Frontal cortex (tissue), 4 donors: ENCODE measurements around the gene ROGDI. TPM values are rescaled to one million over a fixed set of nuclear protein-coding genes. Genes with fewer than 3 reads are reported as not detected.

Experiments
- DNase-seq, 2 donors: peaks; one replicate each; pipeline ENCODE4 v3.0.0; 2012; ENCODE audit warnings: low spot score in 2 of 2
- FAIRE-seq: peaks from 2 replicates; lab custom pipeline; 2012; peaks lifted over from hg19 to GRCh38; lab: Jason Lieb, UNC
- total RNA-seq: library from RNA; depleted of rRNA; stranded (reverse); fragments of >200 nt; gene quantifications from one replicate; pipeline ENCODE4 v1.2.3, GENCODE V29; 2014
- donor health status: control.
- donor health status: control.
- donor health status: control.

ROGDI gene
- total RNA-seq, 1 donor from 2014 or later = 45.7 TPM

DNA sequence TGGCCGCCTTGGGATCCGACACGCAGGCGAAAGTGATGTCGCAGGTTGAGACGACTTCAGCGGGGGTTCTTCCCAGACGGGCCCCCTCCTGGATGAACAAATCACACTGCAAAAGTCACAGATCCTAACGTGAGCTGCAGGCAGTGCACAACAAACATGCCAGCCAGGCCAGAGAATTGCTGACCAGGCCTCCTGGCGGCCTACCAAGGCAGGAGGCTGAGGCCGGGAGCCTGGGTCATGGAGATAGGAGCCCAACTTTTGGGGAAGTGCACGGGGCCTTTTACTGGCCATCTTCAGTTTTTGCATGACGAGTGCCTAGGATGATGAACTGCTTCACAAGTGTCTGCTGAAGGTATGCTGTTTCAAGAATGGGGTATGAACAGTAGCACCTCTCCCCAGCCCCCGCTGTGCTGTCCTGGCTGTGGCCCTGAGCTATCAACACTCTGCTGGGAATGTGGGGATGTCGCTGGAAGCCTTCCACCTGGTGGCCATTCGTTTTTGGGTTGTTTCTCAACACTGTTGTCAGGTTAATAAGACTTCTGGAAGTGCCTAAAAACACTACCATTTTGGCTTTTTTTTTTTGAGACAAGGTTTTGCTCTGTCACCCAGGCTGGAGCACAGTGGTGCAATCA is 12.2 kb upstream of the ROGDI start:
- DNase-seq (no peak), FAIRE-seq (no peak)

DNA sequence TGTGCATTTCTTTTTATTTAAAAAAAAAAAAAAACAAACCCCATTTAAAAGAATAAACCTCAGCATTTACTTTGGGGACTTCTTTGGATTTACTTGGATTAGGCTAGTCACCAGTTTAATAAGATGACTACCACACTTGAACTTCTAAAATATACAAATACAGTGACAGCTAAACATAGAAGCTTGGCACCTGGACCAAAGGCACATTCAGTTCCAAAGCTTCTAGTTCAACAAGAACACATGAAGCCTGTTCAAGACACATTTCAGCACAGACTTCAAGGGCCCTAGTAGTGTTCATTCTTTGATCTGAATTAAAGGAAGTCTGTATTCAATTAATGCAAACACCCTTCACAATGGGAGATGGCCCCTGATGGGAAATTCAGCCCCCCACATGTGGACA is 11.6 kb upstream of the ROGDI start:
- FAIRE-seq = no peak
- no peak for DNase-seq

DNA sequence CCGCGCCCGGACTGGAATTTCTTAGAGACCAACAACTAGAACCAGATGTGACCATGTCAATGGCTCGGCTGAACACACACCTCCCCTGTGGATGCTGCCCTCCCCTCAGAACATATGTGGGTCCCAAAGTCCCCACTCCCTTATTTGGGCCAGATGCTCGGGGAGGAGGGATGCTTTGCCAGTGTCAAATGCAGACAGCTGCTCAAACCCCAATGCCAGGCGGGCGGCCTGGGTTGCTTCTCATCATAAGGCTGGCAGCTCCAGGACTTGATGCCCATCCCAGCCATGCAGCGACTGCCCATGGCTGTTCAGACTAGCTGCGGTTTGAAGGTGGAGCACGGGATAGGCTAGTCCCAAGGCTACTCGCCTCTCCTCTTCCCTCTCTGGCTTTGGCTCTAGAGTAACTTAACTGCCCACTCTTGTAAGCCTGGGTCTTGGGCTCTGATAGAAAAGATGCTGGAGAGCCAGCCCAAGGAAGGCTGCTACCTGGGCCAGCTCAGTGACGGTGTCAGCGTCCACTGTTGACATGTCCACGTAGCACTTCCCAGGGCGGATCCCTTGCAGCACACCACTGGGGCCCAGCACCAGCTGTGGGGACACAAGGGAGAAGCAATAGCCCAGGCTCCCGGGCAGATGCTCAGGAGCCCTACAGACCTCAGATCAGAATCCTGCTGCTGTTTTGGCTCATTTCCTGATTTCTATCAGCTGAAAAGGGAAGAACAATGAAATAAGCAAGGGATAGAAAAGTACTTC is 11.0 kb upstream of the ROGDI start:
- DNase-seq (no peak), FAIRE-seq (no peak)

DNA sequence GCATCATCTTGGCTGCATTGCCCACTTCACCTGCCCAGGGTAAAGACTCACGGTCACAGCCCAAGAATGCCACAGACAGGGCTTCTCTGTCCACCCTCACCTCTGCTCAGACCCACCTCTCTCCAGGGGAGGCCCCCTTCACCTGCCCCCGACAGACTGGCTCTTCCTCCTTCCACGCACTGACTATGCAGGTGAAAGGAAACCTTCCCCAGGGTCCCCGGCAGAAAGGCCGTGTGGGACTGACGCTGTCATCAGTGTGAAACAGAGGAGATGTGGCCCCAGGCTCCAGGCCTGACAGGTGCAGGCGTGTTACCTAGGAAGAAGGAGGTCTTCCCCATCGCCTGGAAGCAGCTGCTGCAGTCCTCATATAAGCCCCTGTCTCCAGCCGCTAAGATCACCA is 9.3 kb upstream of the ROGDI start:
- no peak for FAIRE-seq

DNA sequence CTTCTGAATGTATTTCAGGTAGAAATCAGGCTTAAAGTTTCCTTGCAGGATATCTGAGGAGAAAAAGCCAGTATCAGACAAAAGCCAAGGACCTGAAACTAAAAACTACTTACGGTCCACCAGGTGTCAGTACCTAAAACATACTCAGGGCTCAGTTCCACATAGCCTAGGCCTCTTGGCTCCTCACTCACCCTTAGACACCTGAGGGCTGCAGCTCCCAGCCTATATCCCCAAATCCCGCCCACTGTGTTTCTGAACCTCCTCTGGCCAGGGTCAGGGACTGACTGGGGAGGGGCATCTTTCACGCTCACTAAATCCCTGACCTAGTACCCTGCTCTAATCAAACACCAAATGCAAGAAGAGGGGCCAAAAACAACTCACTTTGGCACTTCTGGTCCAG is 8.8 kb upstream of the ROGDI start:
- FAIRE-seq (no peak), DNase-seq (no peak)

More for the DNA sequence above, 9.3 kb upstream of the ROGDI start:
- no peak for DNase-seq

DNA sequence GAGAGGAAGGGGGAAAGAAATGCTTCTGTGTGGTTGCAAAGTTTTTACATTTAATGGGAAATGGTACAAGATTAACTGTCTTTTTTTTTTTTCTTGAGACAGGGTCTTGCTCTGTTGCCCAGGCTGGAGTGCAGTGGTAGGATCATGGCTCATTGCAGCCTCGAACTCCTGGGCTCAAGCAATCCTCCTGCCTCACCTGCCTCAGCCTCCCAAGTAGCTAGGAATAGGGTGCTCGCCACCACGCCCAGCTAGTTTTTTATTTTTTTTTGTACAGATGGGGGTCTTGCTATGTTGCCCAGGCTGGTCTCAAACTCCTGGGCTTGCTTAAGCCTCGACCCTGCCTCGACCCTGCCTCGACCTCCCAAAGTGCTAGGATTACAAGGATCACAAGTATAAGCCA is 3.8 kb upstream of the ROGDI start:
- FAIRE-seq (no peak), DNase-seq (no peak)

DNA sequence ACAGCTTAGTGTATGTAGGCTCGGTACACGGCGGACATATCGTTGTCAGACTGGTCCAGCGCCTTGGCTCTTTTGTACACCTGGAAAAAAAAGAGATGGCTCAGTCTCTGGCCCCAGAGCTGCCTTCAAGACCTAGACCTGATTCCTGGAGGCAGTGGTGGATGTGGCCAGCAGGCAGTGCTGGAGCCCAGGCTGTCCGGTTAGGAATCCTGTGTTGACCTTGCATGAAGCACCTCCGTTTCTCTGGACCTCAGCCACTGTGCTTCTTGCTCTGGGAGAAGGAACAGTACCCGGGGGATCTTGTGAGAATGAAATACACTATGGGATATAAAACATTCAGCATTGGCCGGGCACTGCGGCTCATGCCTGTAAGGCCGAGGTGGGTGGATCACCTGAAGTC is 2.8 kb upstream of the ROGDI start:
- DNase-seq = no peak
- no peak for FAIRE-seq

DNA sequence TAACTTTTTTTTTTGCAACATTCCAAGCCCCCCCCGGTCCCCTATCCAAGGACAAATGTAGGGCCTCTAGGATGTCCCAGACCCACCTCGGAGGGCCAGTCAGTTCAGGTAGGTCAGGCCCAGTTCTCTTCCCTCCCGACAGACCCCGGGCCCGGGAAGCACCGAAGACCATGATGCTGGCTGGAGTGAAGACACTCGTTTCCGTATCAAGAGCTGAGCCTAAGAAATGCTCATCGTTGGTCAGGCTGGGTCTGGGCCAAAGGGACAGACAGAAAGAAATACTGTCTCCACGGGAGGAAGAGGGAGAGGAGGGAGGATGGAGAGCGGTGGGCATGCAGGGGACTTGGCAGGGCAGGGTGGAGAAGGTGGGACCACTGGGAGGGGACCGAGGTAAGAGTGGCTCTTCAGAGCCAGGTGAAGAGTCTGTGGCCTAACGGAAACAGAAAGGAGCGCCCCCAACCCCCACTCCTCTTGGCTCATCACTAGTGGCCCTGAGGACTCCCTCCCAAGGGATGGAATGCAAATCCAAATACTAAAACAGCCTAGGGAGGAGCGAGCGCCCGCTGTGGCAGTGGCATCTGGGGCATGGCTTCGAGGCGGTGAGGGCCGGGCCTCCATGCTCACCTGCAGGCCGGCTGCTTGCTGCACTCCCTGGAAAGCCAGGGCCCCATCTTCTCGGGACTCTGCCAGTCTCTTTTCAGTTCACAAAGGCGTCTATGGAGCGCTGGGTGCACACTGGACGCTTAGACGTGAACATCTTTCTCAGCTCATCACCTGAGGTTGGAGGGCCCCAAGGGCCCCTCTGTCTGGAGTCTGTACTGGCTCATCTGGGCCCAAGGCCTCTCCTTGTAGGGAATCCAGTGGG is 1.7 kb upstream of the ROGDI start:
- FAIRE-seq (no peak), DNase-seq (no peak)

DNA sequence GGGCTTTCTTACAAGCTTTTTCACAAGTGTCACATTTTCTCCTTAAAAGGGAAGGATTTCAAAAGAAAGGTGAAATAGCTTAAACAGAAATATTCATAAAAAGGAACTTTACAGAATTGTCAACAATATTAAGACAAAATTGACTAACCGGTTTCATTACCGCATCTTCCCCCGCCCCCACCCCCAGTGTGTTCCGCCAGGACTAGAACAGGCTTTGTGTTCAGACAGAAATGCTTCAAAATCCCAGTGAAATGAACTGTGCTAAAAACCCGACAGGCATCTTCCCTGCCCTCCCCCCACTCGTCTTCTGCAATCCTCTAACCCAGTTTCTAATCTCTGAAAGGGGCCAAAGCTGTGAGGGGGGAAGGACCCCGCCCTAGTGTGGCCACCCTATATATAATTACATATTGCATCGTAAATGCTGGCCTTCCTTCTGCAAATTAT is 990 bp upstream of the ROGDI start:
- DNase-seq = no peak

DNA sequence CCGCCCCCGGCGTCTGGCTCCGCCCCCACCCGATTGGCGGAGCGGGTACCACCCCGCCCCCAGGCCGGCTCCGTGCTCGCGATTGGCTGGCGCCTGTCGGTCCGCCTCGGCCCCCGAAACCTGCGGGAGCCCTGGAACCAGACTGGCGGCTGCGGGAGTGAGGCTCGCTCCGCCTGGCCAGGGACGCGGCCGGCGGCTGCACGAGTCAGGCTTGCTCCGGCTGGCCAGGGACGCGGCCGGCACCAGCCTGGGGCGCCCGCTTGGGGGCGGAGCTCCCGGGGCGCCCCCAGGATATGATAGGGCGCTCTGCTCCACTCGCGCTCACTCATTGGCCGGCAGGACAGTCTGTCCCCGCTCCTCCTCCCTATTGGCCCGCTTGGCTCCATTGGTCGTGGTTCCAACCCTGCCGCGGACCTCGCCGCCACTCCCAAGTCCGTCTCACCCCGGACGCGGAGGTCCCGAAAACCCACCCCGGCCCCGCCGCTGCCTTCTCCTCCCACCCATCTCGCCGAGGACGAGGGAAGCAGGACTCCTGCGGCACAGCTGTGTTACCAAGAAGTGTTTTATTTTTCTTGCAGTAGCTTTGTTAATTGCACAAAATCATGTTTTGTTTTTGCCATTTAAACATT is 340 bp upstream of the ROGDI start:
- FAIRE-seq (no peak), DNase-seq (peak; percentile 95 to 96)

More for the DNA sequence above, 990 bp upstream of the ROGDI start:
- FAIRE-seq = no peak

DNA sequence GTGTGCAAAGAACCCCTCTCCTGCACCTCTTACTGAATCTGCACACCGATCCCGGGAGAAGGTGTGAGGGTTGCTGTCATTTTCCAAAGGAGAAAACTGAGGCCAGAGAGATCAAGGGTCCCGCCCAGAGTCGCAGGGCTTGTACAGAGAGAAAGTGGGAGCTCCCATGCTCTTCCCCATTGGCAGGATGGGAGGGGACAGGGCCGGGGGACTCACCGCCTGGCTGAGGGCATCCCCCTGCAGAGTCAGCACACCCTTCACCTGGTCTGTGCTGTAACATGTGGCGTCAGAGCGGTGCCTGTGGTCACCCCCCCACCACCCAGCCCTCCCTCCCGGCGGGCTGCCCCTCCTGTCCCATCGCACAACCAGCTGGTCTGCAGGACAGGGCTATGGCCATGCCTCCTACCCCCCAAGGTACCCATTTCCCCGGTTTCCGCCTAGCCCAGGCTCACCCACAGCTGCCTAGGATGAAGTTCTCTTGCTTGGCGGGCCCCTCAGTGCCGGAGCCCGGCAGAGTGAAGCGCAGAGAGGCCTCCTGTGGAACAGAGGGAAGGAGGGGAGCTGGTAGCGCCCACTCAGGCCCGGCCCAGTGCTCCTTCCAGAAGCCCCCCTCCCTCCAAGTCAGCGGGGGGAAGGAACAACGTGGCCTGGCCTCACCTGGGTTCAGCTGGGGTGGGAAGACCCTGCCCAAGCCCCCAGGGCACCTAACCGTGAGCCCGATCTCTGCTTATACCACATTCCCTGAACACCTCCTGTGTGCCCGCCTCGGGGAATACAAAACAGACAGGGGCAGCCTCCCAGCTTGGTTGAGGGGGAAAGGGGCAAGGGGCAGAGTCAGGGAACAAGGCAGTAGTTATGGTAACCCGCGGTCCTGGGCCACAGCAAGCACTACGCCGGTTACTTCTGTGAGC is 1.1 kb downstream of the ROGDI start:
- FAIRE-seq = no peak
- peak in 1 of 2 donors; percentile 32 for DNase-seq

DNA sequence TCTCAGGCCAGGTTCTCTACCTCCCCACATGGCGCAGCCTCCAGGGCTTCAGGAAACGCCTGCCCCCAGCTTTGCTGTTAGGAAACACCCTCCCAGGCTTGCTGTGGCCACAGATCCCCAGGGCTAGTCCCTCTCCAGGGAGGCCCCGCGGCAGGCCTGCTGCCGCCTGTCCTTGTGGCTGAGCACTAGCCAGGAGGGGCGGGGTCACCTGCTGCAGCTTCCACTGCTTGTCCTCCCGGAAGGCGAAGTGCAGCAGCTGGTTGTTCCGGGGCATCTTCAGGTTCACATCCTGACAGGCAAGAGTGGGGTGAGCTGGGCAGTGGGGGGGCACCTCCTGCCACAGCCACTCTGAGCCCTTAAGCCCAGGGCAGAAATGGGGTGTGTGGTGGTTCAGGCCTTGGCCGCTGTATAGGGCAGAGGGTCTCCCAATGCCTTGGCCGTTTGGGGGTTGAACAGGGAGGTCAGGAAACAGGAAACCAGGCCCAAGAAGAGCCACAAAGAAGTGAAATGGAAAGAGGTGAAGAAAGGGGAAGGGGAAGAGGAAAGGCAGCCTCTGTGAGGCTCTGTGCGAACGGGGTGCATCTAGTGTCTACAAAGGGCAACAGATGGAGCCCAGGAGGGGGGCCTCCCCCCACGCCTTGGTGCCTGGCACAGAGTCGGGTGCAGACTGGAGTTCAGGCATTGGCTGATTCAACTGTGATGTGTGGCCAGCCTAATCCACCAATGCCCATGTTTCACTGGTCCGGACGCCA is 2.0 kb downstream of the ROGDI start:
- DNase-seq = peak; percentile 56 to 72
- no peak for FAIRE-seq

DNA sequence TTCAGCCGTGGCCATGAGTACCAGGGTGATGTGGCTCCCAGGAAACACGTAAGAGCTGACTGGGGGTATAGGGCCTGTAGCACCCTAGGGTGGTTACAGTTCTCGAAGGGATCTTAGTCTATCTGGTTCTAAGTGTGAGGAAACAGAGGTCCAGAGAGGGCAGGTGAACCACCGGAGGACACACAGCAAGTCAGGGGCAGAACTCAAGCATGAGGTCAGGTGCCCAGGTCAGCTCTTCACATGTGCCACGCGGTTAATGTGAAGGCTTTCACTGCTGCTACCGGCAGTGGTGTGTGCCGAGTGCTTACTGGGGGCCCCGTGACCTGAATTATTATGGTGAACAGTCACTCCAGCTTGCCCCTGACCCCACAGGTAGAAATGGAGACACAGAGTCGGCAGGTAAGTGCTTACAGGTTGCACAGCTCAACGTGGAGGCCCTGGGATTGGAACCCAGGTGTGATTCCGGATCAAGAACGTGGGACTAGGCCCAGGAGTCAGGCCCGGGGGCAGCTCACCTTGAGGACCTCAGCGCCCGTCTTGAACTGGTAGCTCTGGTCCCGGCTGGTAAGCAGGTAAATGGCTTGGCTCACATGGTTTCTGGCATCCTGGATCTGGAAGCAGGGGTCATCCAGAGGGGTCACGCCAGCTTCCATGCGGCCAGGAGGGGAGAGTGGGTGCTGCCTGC is 3.1 kb downstream of the ROGDI start:
- DNase-seq = no peak
- no peak for FAIRE-seq

DNA sequence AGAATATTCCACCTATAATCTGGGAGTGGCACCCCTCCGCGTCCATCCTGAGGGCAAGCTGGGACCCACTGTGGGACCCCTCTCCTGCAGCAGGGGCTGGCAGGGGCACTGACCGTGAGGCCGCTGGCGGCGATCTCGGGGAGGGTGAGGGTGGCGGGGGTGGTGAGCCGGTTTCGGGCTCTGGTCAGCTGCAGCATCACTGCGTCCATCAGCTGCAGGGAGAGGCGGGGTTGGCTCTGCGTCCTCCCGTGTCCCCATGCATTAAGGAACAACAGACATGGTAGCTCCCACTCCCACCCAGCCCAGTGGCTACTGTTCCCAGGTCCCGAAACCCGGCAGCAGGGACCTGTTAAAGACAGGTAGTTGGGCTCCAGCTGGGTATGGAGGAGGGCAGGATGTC is 4.0 kb downstream of the ROGDI start:
- FAIRE-seq = no peak

DNA sequence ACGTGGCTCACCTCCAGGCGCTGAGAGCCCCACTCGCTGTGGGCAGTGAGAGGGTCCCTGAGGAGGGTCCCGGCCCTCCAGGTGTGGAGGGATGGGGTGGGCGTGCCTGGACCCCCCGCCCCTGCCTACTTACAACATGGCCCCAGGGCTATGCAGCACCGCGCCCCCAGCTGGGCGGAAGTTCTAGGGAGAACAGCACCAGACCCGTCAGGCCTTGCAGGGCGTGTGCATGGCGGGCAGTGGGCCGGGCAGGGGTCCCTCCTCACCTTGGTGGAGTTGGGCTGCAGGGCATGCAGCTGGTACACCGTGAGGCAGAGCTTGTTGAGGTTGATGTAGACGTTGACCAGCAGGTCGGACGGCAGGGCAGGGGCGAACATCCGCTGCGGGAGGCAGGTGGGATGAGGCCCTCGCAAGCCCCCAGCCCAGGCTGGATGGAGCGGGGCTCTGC is 4.6 kb downstream of the ROGDI start:
- FAIRE-seq (no peak), DNase-seq (no peak)

More for the DNA sequence above, 4.0 kb downstream of the ROGDI start:
- DNase-seq = no peak

DNA sequence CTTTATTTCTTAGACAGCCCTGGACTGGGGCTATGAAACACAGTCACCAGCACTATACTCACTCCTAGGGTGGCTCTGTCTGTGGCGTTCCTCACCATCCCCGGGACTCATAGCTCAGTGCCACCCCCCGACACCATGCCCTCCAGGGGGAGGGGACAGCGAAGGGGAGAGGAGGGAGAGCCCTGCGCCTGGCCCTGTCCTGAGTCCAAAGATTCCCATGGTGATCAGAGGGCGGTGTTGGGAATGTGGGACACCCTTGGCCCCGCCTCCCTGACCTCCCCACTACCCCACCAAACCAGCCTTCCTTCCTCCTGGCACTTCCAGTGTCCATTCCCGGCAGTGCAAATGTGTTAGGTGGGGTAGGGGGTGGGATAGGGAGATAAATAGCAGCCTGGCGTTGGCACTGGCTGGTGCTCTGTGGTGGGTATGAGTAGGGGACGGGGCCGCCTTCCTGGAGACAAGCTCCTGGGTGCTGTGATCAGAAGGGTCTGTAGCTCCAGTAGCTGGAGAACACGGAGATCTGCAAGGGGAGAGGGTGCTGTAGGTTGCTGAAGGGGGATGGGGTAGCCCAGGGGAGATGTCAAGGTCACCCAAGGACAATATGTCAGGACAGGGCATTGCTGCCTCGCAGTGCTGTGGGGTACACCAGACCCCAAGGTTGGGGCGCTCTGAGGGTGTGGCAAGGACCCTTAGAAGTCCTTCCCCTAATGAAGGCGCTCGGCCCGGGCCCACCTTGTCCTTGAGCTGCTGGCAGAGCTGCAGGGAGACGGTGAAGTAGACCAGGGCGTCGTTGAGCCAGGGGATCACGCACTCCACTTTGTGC is 5.2 kb downstream of the ROGDI start:
- DNase-seq (no peak), FAIRE-seq (no peak)
